ENCODE results near the gene MGAT4A.
"Not testable (repeated sequence)": the region's sequence is repeated elsewhere in the genome, so short reads cannot be mapped to it uniquely, and the experiment has no call there.

The MGAT4A gene

GRCh38 chr2:98728088-98728718 lies 2.7 kb downstream of the MGAT4A start:
- not testable (repeated sequence) for DNase-seq

GRCh38 chr2:98727369-98728087 lies 3.4 kb downstream of the MGAT4A start:
- DNase-seq = no peak

- no peak for DNase-seq
Measured at GRCh38 chr2:98726735-98727368, 4.1 kb downstream of the MGAT4A start.

- no peak for DNase-seq
Measured at GRCh38 chr2:98726205-98726604, 4.7 kb downstream of the MGAT4A start.

GRCh38 chr2:98720286-98720685 lies 10.6 kb downstream of the MGAT4A start:
- no peak for DNase-seq

- no peak for DNase-seq
Measured at GRCh38 chr2:98717621-98718020, 13.3 kb downstream of the MGAT4A start.

GRCh38 chr2:98716786-98717185 lies 14.1 kb downstream of the MGAT4A start:
- no peak for DNase-seq

GRCh38 chr2:98715812-98716451 lies 15.0 kb downstream of the MGAT4A start:
- no peak for DNase-seq

- DNase-seq = no peak
Measured at GRCh38 chr2:98713332-98714015, 17.5 kb downstream of the MGAT4A start.

GRCh38 chr2:98712145-98712544 lies 18.8 kb downstream of the MGAT4A start:
- DNase-seq = no peak

GRCh38 chr2:98711506-98711905 lies 19.4 kb downstream of the MGAT4A start:
- no peak for DNase-seq

- DNase-seq = peak; percentile 78
Measured at GRCh38 chr2:98710734-98711133, 20.2 kb downstream of the MGAT4A start.

GRCh38 chr2:98709535-98709934 lies 21.4 kb downstream of the MGAT4A start:
- DNase-seq = no peak

GRCh38 chr2:98708396-98709186 lies 22.3 kb downstream of the MGAT4A start:
- DNase-seq = no peak

GRCh38 chr2:98706591-98706990 lies 24.3 kb downstream of the MGAT4A start:
- DNase-seq = no peak

- DNase-seq = no peak
Measured at GRCh38 chr2:98705333-98705617, 25.7 kb downstream of the MGAT4A start.

GRCh38 chr2:98704499-98705332 lies 26.2 kb downstream of the MGAT4A start:
- DNase-seq = no peak

GRCh38 chr2:98703738-98704137 lies 27.2 kb downstream of the MGAT4A start:
- DNase-seq = no peak

GRCh38 chr2:98702858-98703620 lies 27.9 kb downstream of the MGAT4A start:
- no peak for DNase-seq

- no peak for DNase-seq
Measured at GRCh38 chr2:98702127-98702802, 28.7 kb downstream of the MGAT4A start.

All from GDM1 (cell line).